K562 (cell line): ENCODE data around the gene EXOC3L1. TPM values are rescaled to one million over a fixed set of nuclear protein-coding genes. Genes with fewer than 3 reads are reported as not detected.
A peak's percentile ranks its signal among the peaks of the same experiment; 100 is the strongest.

Experiments used
- ATAC-seq: fragments of 200-7000 bp; cut with Tn5 transposase; 3 replicates; pipeline ENCODE4 v1.9.1; 2020; ENCODE audit warnings: moderate library complexity
- BruUV-seq: library from RNA; stranded (reverse); fragments of 400-500 nt; replicated peaks from 2 replicates; lab custom pipeline; 2021; lab: Mats Ljungman, UMichigan
- CTCF ChIA-PET: fragments of 300-600 bp; formaldehyde crosslinking; extraction: SDS; loops from one replicate; lab custom pipeline; 2021; ENCODE audit warnings: low intra/inter-chr PET ratio; lab: Yijun Ruan, JAX
- POLR2A ChIA-PET: fragments of 300-600, 350-650 bp; sonication (Branson Sonifier 250); formaldehyde crosslinking; extraction: SDS; loops from one replicate; lab custom pipeline; 2021; ENCODE audit warnings: antibody characterized with exemption, inconsistent platforms; lab: Yijun Ruan, JAX
- DNase-seq, 4 experiments: peaks; one replicate each; pipeline versions ENCODE4 v3.0.0 to v3.0.0-alpha.2; 2011 to 2018; ENCODE audit warnings: low spot score in 3 of 4, mixed read lengths in 3 of 4; ENCODE audit errors: extremely low read depth in 1 of 4
- FAIRE-seq: peaks from 2 replicates; lab custom pipeline; 2011; peaks lifted over from hg19 to GRCh38; lab: Jason Lieb, UNC
- H2AFZ ChIP-seq: 2 replicates; pipeline ENCODE4 v1.6.0; 2011; ENCODE audit warnings: low read depth, low read length, control low read depth, inconsistent platforms
- H3K27ac ChIP-seq: fragments of 200-600 bp; 3 replicates; pipeline ENCODE4 v1.8.0; 2011; ENCODE audit warnings: low read depth, mild to moderate bottlenecking, control low read depth, inconsistent platforms, low read length, moderate library complexity, mixed read lengths; ENCODE audit errors: extremely low read depth
- H3K27me3 ChIP-seq, 2 experiments: fragments of 300-600 bp in 1 of 2; 2 replicates in 1 of 2; 3 replicates in 1 of 2; pipeline versions ENCODE4 v1.6.0 to v1.8.0; 2011; ENCODE audit warnings: inconsistent platforms in 2 of 2, low read length in 2 of 2, mild to moderate bottlenecking in 1 of 2, mixed read lengths in 1 of 2, moderate library complexity in 1 of 2; ENCODE audit not compliant: control insufficient read depth in 2 of 2, insufficient read depth in 2 of 2
- H3K36me3 ChIP-seq: fragments of 300-600 bp; 3 replicates; pipeline ENCODE4 v1.8.0; 2011; ENCODE audit warnings: mild to moderate bottlenecking, low read length, inconsistent platforms; ENCODE audit not compliant: control insufficient read depth, insufficient read depth
- H3K4me1 ChIP-seq, 2 experiments: fragments of 200-600 bp in 1 of 2; replicated peaks in 1 of 2; 2 replicates in 1 of 2; 3 replicates in 1 of 2; pipeline versions ENCODE4 v1.5.1 to v1.8.0; 2011; ENCODE audit warnings: inconsistent platforms in 2 of 2, low read length in 2 of 2, mild to moderate bottlenecking in 1 of 2, mixed read lengths in 1 of 2, moderate library complexity in 1 of 2; ENCODE audit not compliant: control insufficient read depth in 2 of 2, insufficient read depth in 2 of 2
- H3K4me2 ChIP-seq: 2 replicates; pipeline ENCODE4 v1.6.1; 2011; ENCODE audit warnings: low read length, control low read depth, inconsistent platforms, mixed read lengths; ENCODE audit not compliant: insufficient read depth
- H3K4me3 ChIP-seq: fragments of 200-600 bp; sonication (generic), shearing (Covaris generic); 2 replicates; pipeline ENCODE4 v1.5.1; 2016; ENCODE audit warnings: control low read depth, inconsistent platforms
- H3K79me2 ChIP-seq: fragments of 200-600 bp; 3 replicates; pipeline ENCODE4 v1.8.0; 2011; ENCODE audit warnings: low read length, inconsistent platforms; ENCODE audit not compliant: control insufficient read depth, insufficient read depth
- H3K9ac ChIP-seq, 2 experiments: 2 replicates each; pipeline versions ENCODE4 v1.6.0 to v1.6.1; 2011; ENCODE audit warnings: low read depth in 2 of 2, low read length in 2 of 2, control low read depth in 1 of 2, inconsistent platforms in 1 of 2, mild to moderate bottlenecking in 1 of 2, mixed read lengths in 1 of 2; ENCODE audit not compliant: insufficient read depth in 1 of 2
- H3K9me1 ChIP-seq: one replicate; pipeline ENCODE4 v1.6.0; 2011; ENCODE audit warnings: inconsistent platforms, mild to moderate bottlenecking, low read length, moderate library complexity; ENCODE audit not compliant: control insufficient read depth, insufficient read depth
- H3K9me3 ChIP-seq: replicated peaks from 2 replicates; pipeline ENCODE4 v1.5.1; 2011; ENCODE audit warnings: low read depth, low read length, inconsistent platforms; ENCODE audit not compliant: control insufficient read depth, insufficient read depth
- H4K20me1 ChIP-seq: replicated peaks from 2 replicates; pipeline ENCODE4 v1.6.1; 2011; ENCODE audit warnings: low read length, inconsistent platforms, mixed read lengths; ENCODE audit not compliant: control insufficient read depth, insufficient read depth
- DACH1 ChIP-seq: fragments of 450-650 bp; IDR thresholded peaks from 2 replicates; pipeline ENCODE4 v1.6.1; 2018; ENCODE audit not compliant: partially characterized antibody
- NCOA6 ChIP-seq: fragments of 450-650 bp; IDR thresholded peaks from 2 replicates; pipeline ENCODE4 v1.6.1; 2017; ENCODE audit warnings: mild to moderate bottlenecking
- POLR2G ChIP-seq: fragments of 200-400 bp; formaldehyde crosslinking; IDR thresholded peaks from 2 replicates; pipeline ENCODE4 v1.6.1; 2017; ENCODE audit warnings: low read depth, mild to moderate bottlenecking, antibody characterized with exemption, low read length, moderate library complexity
- RBFOX2 ChIP-seq: fragments of 200-400 bp; formaldehyde crosslinking; IDR thresholded peaks from 2 replicates; pipeline ENCODE4 v1.6.1; 2017; ENCODE audit warnings: low read depth, mild to moderate bottlenecking, low read length, moderate library complexity
- ZNF445 ChIP-seq: fragments of 250-450 bp; sonication (Bioruptor Pico); IDR thresholded peaks from 2 replicates; pipeline ENCODE4 v1.4.0; 2020; ENCODE audit warnings: low read depth, mild to moderate bottlenecking, moderate library complexity
- WGBS: fragments of 100-300 bp; shearing (Covaris generic); methylation state at CpG from one replicate; pipeline ENCODE4 v1.1.6; 2016; ENCODE audit warnings: low coverage, mixed read lengths; ENCODE audit not compliant: insufficient coverage; ENCODE audit errors: missing lambda C conversion rate; 5-methylcytosine and 5-hydroxymethylcytosine counted together
- in situ Hi-C: fragments of 300-500 bp; cut with MboI; formaldehyde crosslinking; loops from 4 replicates; pipeline ENCODE4 v1.15.0; 2018; ENCODE audit warnings: inconsistent platforms, mixed read lengths
- intact Hi-C: fragments of 100-400 bp; cut with micrococcal nuclease; formaldehyde crosslinking; loops from 2 replicates; pipeline ENCODE4 v1.14.2; 2022
- polyA plus RNA-seq, 8 experiments: library from polyadenylated mRNA; depleted of rRNA in 4 of 8; stranded (reverse) in 5 of 8; unstranded in 3 of 8; fragments of >200 nt; fragmentation: Nextera tagmentation in 2 of 8; fragmentation: Illumina TruSeq in 1 of 8; extraction: Ambion mirVana in 2 of 8; extraction: Trizol in 1 of 8; gene quantifications; 2 replicates each; pipeline versions ENCODE4 v1.2.1 to v1.2.3, GENCODE V29; 2011 to 2014; ENCODE audit warnings: inconsistent platforms in 1 of 8, missing spikeins in 1 of 8
- total RNA-seq, 7 experiments: library from RNA; depleted of rRNA in 6 of 7; stranded (reverse); fragments of >200 nt in 6 of 7; fragmentation: Illumina TruSeq in 2 of 7; extraction: Trizol in 2 of 7; gene quantifications; 2 replicates each; pipeline versions ENCODE4 v1.2.1 to v1.2.3, GENCODE V29; 2011 to 2021; ENCODE audit warnings: low replicate concordance in 1 of 7
- TF ChIP-seq, protein P1 (sequence below), 2 experiments: IDR thresholded peaks; 2 replicates each; pipeline ENCODE4 v1.6.1; 2012; ENCODE audit warnings: improper control_type of control experiment in 2 of 2, low read depth in 2 of 2, low read length in 2 of 2, borderline replicate concordance in 1 of 2
- TF ChIP-seq, protein P2 (sequence below): fragments of 250-450 bp; sonication (Bioruptor Pico); IDR thresholded peaks from 2 replicates; pipeline ENCODE4 v1.4.0; 2020; ENCODE audit warnings: mild to moderate bottlenecking, moderate library complexity
- TF ChIP-seq, protein P3 (sequence below): sonication (generic); formaldehyde crosslinking; IDR thresholded peaks from 2 replicates; pipeline ENCODE4 v1.8.0; 2022; ENCODE audit warnings: missing genetic modification reagents, mild to moderate bottlenecking, moderate library complexity, borderline replicate concordance

Gene EXOC3L1
- total and polyA plus RNA-seq, 9 of the 15 experiments (the other 6 are each of a cell fraction or from before 2014, with no cell fraction given), result 0.08 TPM; not detected in 8

DNA sequence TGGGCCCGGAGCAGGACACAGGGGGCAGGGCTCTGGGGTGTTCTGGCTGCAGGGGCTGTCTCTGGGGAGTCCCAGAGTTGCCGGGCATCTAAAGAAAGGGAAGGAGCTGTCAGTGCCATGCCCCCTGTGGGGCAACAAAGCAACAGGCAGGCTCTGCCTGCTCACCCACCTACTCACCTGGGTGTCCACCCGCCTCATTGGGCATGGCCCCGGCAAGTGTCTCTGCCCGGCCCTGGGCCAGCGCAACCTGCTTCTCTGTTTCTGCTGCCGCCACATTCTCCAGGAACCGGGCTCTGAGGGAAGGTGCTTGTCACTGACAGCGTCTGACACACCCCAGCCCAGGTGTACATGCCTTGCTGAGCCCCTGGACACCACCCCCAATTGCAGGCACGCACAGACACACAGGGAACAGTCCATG is 44.3 kb upstream of the EXOC3L1 start:
- in situ Hi-C loops (no loop called here), intact Hi-C loops (no loop called here)
- no TSS peak for BruUV-seq
- Histone ChIP-seq H3K9me3 (no peaks in the 10 kb centered on the region), H3K27ac (no peak overlapping the region), H4K20me1 (peaks cover 4% of the 10 kb centered on the region), H2AFZ (no peak overlapping the region), H3K27me3 (no peaks in the 10 kb centered on the region), H3K4me2 (no peak overlapping the region), H3K4me1 (peaks cover 8 to 26% of the 10 kb centered on the region in 2 experiments; a peak in 4 of 5 replicates), H3K36me3 (peaks cover 93% of the 10 kb centered on the region; the same call in 2 of the 3 replicates), H3K79me2 (peaks cover 7% of the 10 kb centered on the region; the same call in 2 of the 3 replicates), H3K9ac (peak overlapping the region in 1 of 2 experiments; percentile 43; a peak in 1 of 4 replicates), H3K4me3 (no peak overlapping the region), H3K9me1 (no peaks in the 10 kb centered on the region)
- TF ChIP-seq POLR2G (peak; percentile 65), RBFOX2 (peak; percentile 45; the same call in 1 of the 2 replicates), DACH1 (no peak), ZNF445 (CRISPR knock-in tag) (no peak), NCOA6 (no peak)
- TF ChIP-seq, protein P1, sequence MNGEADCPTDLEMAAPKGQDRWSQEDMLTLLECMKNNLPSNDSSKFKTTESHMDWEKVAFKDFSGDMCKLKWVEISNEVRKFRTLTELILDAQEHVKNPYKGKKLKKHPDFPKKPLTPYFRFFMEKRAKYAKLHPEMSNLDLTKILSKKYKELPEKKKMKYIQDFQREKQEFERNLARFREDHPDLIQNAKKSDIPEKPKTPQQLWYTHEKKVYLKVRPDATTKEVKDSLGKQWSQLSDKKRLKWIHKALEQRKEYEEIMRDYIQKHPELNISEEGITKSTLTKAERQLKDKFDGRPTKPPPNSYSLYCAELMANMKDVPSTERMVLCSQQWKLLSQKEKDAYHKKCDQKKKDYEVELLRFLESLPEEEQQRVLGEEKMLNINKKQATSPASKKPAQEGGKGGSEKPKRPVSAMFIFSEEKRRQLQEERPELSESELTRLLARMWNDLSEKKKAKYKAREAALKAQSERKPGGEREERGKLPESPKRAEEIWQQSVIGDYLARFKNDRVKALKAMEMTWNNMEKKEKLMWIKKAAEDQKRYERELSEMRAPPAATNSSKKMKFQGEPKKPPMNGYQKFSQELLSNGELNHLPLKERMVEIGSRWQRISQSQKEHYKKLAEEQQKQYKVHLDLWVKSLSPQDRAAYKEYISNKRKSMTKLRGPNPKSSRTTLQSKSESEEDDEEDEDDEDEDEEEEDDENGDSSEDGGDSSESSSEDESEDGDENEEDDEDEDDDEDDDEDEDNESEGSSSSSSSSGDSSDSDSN (IDR thresholded peaks at IDR 0.05; ENCODE audit: borderline replicate concordance in 1 of 2, low read depth in 2 of 2, low read length in 2 of 2), result no peak
- TF ChIP-seq, protein P2, sequence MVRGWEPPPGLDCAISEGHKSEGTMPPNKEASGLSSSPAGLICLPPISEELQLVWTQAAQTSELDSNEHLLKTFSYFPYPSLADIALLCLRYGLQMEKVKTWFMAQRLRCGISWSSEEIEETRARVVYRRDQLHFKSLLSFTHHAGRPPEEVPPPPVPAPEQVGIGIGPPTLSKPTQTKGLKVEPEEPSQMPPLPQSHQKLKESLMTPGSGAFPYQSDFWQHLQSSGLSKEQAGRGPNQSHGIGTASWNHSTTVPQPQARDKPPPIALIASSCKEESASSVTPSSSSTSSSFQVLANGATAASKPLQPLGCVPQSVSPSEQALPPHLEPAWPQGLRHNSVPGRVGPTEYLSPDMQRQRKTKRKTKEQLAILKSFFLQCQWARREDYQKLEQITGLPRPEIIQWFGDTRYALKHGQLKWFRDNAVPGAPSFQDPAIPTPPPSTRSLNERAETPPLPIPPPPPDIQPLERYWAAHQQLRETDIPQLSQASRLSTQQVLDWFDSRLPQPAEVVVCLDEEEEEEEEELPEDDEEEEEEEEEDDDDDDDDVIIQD (CRISPR knock-in tag), result no peak
- TF ChIP-seq, protein P3, sequence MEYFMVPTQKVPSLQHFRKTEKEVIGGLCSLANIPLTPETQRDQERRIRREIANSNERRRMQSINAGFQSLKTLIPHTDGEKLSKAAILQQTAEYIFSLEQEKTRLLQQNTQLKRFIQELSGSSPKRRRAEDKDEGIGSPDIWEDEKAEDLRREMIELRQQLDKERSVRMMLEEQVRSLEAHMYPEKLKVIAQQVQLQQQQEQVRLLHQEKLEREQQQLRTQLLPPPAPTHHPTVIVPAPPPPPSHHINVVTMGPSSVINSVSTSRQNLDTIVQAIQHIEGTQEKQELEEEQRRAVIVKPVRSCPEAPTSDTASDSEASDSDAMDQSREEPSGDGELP, result no peak
- ATAC-seq (no peak), FAIRE-seq (no peak), DNase-seq (no peak)
- CTCF ChIA-PET, result no interaction called here
- WGBS, result 95% methylated on average over 9 of the region's 10 CpGs
- POLR2A ChIA-PET, result no interaction called here
